ENCODE data around the gene P2RY8.

- TF ChIP-seq EP300 (IDR thresholded peaks at IDR 0.05; ENCODE audit: low read depth) (no peak), POLR2A (IDR thresholded peaks at IDR 0.05) (no peak)
Observed at GRCh38 chrX:1440506-1440905, 96.5 kb downstream of the P2RY8 start.
